ENCODE data around the gene ZBTB4.

DNA sequence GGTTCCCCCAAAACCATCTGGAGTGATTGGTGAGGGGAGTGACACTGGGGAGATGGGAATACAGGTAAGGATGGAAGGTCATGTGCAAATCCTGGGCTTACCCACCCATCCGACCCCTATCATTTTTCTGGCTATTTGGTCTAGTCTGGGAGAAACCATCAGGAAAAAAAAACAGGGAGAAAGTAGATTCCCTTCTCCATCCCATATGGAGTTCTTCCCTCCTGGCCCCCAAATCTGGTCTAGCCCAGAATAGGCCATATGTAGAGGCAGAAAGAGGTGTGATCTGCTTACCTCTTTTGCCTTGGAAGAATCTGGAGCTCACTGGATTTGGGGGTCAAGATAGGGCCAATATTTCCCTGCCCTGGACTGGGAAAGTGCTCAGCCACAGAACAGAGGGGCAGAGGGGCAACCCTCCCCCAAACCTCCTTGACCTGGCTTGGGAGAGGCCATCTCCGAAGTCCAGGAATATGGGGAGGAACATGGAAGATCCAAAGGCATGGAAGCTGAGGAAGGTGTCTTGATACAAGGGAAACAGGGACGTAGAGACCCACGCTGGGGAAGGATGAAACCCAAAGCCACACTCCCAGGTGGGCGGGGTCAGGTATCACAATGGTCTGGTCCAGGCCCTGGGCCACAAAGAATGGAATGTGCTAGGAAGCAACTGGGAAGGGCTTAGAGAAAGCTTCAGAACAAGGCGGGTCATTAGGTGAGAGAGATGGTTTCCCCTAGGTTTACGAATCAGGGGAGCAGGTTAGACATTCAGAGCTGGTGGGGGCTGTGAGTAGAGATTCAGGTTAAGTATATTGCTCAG lies 18.4 kb downstream of the ZBTB4 start:
- TF ChIP-seq, protein P1, sequence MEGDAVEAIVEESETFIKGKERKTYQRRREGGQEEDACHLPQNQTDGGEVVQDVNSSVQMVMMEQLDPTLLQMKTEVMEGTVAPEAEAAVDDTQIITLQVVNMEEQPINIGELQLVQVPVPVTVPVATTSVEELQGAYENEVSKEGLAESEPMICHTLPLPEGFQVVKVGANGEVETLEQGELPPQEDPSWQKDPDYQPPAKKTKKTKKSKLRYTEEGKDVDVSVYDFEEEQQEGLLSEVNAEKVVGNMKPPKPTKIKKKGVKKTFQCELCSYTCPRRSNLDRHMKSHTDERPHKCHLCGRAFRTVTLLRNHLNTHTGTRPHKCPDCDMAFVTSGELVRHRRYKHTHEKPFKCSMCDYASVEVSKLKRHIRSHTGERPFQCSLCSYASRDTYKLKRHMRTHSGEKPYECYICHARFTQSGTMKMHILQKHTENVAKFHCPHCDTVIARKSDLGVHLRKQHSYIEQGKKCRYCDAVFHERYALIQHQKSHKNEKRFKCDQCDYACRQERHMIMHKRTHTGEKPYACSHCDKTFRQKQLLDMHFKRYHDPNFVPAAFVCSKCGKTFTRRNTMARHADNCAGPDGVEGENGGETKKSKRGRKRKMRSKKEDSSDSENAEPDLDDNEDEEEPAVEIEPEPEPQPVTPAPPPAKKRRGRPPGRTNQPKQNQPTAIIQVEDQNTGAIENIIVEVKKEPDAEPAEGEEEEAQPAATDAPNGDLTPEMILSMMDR (IDR thresholded peaks at IDR 0.05) = no peak
- no peak for TF ChIP-seq POLR2A (IDR thresholded peaks at IDR 0.05)

All from tibial nerve (tissue), 3 donors.